HG03025 (cell line): ENCODE data around the gene SCCPDH.
"Not testable (repeated sequence)": the region's sequence is repeated elsewhere in the genome, so short reads cannot be mapped to it uniquely, and the experiment has no call there.

Experiments
- ATAC-seq: cut with Tn5 transposase; IDR thresholded peaks from one replicate; pipeline ENCODE4 v1.9.1; 2021; ENCODE audit warnings: mild to moderate bottlenecking, moderate library complexity; ENCODE audit not compliant: unreplicated experiment, low FRiP score

Gene SCCPDH

GRCh38 chr1:246797597-246797996, 73.4 kb downstream of the SCCPDH start:
- no peak for ATAC-seq

- ATAC-seq = no peak
Measured at GRCh38 chr1:246798107-246798506, 73.9 kb downstream of the SCCPDH start.

- ATAC-seq = no peak
Measured at GRCh38 chr1:246798606-246799496, 74.6 kb downstream of the SCCPDH start.

- no peak for ATAC-seq
Measured at GRCh38 chr1:246800356-246800755, 76.1 kb downstream of the SCCPDH start.

- ATAC-seq = no peak
Measured at GRCh38 chr1:246800756-246801155, 76.5 kb downstream of the SCCPDH start.

GRCh38 chr1:246801241-246802020, 77.2 kb downstream of the SCCPDH start:
- no peak for ATAC-seq

- no peak for ATAC-seq
Measured at GRCh38 chr1:246803373-246803772, 79.2 kb downstream of the SCCPDH start.

- no peak for ATAC-seq
Measured at GRCh38 chr1:246803883-246804282, 79.7 kb downstream of the SCCPDH start.

GRCh38 chr1:246805135-246805716, 81.0 kb downstream of the SCCPDH start:
- ATAC-seq = no peak

- ATAC-seq = no peak
Measured at GRCh38 chr1:246809473-246809872, 85.3 kb downstream of the SCCPDH start.

- no peak for ATAC-seq
Measured at GRCh38 chr1:246811985-246812384, 87.8 kb downstream of the SCCPDH start.

- not testable (repeated sequence) for ATAC-seq
Measured at GRCh38 chr1:246813325-246813724, 89.1 kb downstream of the SCCPDH start.

- no peak for ATAC-seq
Measured at GRCh38 chr1:246814890-246815289, 90.7 kb downstream of the SCCPDH start.

- no peak for ATAC-seq
Measured at GRCh38 chr1:246815693-246816270, 91.6 kb downstream of the SCCPDH start.
